ENCODE data around the gene NUDT4. TPM values are rescaled to one million over a fixed set of nuclear protein-coding genes. Genes with fewer than 3 reads are reported as not detected.
"Not testable (repeated sequence)": the region's sequence is repeated elsewhere in the genome, so short reads cannot be mapped to it uniquely, and the experiment has no call there.

The NUDT4 gene
- total RNA-seq, 5 donors from 2014 or later (not counting 1 experiment from before 2014, with no cell fraction given): 40.7 to 85.2 (median 46.0) TPM

DNA sequence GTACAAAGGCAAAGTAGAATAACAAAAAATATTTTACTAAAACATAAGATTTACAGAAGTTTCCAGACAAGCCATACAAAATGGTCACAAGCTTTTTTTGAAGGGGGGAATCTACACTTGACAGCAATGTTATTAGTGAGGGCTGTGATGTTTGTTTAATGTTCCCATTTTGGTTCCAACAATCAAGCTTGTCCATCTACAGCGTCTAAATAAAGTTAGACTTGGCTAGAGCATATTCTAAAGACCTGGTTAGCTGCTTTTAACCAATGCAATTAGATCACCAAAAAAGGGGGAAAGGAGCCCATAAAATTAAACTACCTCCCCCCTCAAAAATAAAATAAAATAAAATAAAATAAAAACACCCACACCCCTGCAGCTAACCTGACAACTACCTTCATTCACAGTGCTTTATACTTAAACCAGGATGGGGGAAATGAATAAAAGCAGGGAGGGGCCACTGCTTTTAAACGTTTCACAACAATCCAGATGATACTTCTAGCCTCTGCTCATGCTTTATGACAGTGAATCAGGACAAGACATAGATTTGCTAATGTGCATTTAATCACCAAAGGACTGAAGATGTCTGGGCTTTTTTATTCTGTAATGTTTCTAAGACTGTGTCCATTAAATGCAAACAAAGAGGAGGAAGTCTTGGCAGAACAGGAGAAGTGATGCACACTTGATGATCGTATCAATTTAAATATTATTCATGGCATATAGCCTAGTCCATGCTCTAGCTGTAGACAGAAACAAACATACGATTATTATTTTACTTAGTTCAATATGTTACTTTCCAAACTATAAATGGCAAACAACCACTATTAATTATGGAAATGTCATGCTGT, 31.8 kb downstream of the NUDT4 start:
- POLR2A ChIA-PET: interaction anchor here in 1 of 2 donors (0.6 to 1.1 kb wide), 2 partner anchors 23 to 29 kb away, joined by 3 read pairs; no protein-coding TSS in a partner anchor
- no CpG with 5 or more reads among the region's 4 CpGs for WGBS (ENCODE audit: insufficient coverage)
- H3K36me3 Mint-ChIP-seq: peaks cover 41% of the 10 kb centered on the region
- H3K9me3 Mint-ChIP-seq; H3K27me3 Mint-ChIP-seq; H3K4me3 ChIP-seq (ENCODE audit: control insufficient read depth in 1 of 2, extremely low read depth in 1 of 2, low read length in 1 of 2); H3K9me3 ChIP-seq; H3K27ac ChIP-seq (ENCODE audit: low read length); DNase-seq; H3K4me3 Mint-ChIP-seq; ATAC-seq (replicated peaks in 1 of 4); H3K27me3 ChIP-seq (replicated peaks in 1 of 2; ENCODE audit: control insufficient read depth in 2 of 2, extremely low read depth in 1 of 2, insufficient read depth in 2 of 2, low read length in 1 of 2): not testable (repeated sequence)
- peaks cover 8 to 27% of the 10 kb centered on the region in 2 experiments for H3K4me1 ChIP-seq (ENCODE audit: control insufficient read depth in 1 of 2, extremely low read depth in 1 of 2, insufficient read depth in 2 of 2, low read length in 2 of 2)
- CTCF ChIA-PET: interaction anchor here in 1 of 2 donors (0.9 to 1.0 kb wide), 3 partner anchors 10 to 677 kb away, joined by 3 read pairs; no protein-coding TSS in a partner anchor
- peak overlapping the region; percentile 41 to 74 for H3K27ac Mint-ChIP-seq
- H3K36me3 ChIP-seq (ENCODE audit: control insufficient read depth in 2 of 2, extremely low read depth in 1 of 2, insufficient read depth in 1 of 2, low read length in 1 of 2): peaks cover 9 to 33% of the 10 kb centered on the region in 2 donors
- peaks cover 43 to 55% (median 44%) of the 10 kb centered on the region in 3 donors for H3K4me1 Mint-ChIP-seq

DNA sequence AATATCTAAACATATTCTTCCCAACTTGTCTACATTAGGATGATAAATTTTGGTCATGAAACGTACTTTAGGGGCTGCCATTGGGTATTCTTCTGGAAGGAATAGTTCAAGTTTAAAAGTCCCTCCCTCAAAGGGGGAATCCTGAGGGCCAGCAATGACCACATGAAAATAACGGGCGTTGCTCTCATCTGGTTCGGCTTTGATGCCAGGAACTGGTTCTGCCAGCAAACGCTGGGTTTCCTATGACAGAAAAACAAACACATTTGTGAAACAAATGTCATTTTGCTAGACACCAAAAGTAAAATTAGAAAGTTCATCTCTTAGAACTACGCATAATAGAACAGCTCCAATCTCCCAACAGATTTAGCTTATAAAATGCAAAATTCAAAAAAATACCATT, 33.3 kb downstream of the NUDT4 start:
- 40% methylated on average over 3 of the region's 6 CpGs for WGBS (ENCODE audit: insufficient coverage)
- not testable (repeated sequence) for H3K27me3 ChIP-seq (replicated peaks in 1 of 2; ENCODE audit: control insufficient read depth in 2 of 2, extremely low read depth in 1 of 2, insufficient read depth in 2 of 2, low read length in 1 of 2); DNase-seq; H3K27me3 Mint-ChIP-seq; H3K9me3 ChIP-seq; H3K4me3 Mint-ChIP-seq; H3K4me3 ChIP-seq (ENCODE audit: control insufficient read depth in 1 of 2, extremely low read depth in 1 of 2, low read length in 1 of 2); ATAC-seq (replicated peaks in 1 of 4); H3K9me3 Mint-ChIP-seq; H3K27ac ChIP-seq (ENCODE audit: low read length)
- Mint-ChIP-seq H3K27ac (peak overlapping the region; percentile 66 to 82), H3K36me3 (peaks cover 34% of the 10 kb centered on the region), H3K4me1 (peaks cover 57 to 69% (median 58%) of the 10 kb centered on the region in 3 donors)
- Histone ChIP-seq H3K36me3 (ENCODE audit: control insufficient read depth in 2 of 2, extremely low read depth in 1 of 2, insufficient read depth in 1 of 2, low read length in 1 of 2) (peaks cover 9 to 27% of the 10 kb centered on the region in 2 donors), H3K4me1 (ENCODE audit: control insufficient read depth in 1 of 2, extremely low read depth in 1 of 2, insufficient read depth in 2 of 2, low read length in 2 of 2) (peaks cover 21 to 31% of the 10 kb centered on the region in 2 experiments)
- POLR2A ChIA-PET: interaction anchor here in 1 of 2 donors (0.5 to 1.1 kb wide), 3 partner anchors 10 to 448 kb away, joined by 3 to 5 read pairs (median 4); no protein-coding TSS in a partner anchor
- CTCF ChIA-PET: interaction anchor here (0.7 to 1.8 kb wide), 5 partner anchors 8 to 14 kb away, joined by 3 to 13 read pairs (median 5); no protein-coding TSS in a partner anchor

DNA sequence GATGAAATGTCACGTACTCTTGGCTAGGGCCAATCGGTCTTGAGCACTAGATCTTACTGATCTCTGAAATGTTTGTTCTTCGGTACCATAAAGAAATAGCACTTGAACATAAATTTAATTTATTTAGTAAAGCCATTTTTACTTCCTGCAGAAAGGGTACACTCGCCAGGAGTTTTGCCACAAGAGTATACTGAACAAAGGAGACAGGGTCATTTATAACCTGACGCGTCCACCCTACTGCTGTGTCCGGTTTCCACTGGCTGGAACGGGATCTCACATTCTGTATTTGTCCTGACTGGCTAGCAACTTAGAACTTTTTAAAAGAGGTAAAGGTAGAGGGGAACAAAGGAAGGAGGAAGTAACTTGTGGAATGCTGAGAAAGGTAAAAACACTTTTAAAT, 34.7 kb downstream of the NUDT4 start:
- Histone ChIP-seq H3K36me3 (ENCODE audit: control insufficient read depth in 2 of 2, extremely low read depth in 1 of 2, insufficient read depth in 1 of 2, low read length in 1 of 2) (peaks cover 4 to 18% of the 10 kb centered on the region in 2 donors), H3K4me1 (ENCODE audit: control insufficient read depth in 1 of 2, extremely low read depth in 1 of 2, insufficient read depth in 2 of 2, low read length in 2 of 2) (peaks cover 30 to 38% of the 10 kb centered on the region in 2 experiments)
- H3K36me3 Mint-ChIP-seq: peaks cover 27% of the 10 kb centered on the region
- ATAC-seq (replicated peaks in 1 of 4); H3K27me3 Mint-ChIP-seq; H3K4me3 ChIP-seq (ENCODE audit: control insufficient read depth in 1 of 2, extremely low read depth in 1 of 2, low read length in 1 of 2); DNase-seq; H3K9me3 ChIP-seq; H3K27me3 ChIP-seq (replicated peaks in 1 of 2; ENCODE audit: control insufficient read depth in 2 of 2, extremely low read depth in 1 of 2, insufficient read depth in 2 of 2, low read length in 1 of 2); POLR2A ChIA-PET; H3K9me3 Mint-ChIP-seq; H3K27ac ChIP-seq (ENCODE audit: low read length): not testable (repeated sequence)
- CTCF ChIA-PET: interaction anchor here (0.6 to 0.8 kb wide), 3 partner anchors 15 to 429 kb away, joined by 3 read pairs; no protein-coding TSS in a partner anchor
- H3K4me1 Mint-ChIP-seq: peaks cover 71 to 83% (median 72%) of the 10 kb centered on the region in 3 donors
- 100% methylated on average over 1 of the region's 8 CpGs for WGBS (ENCODE audit: insufficient coverage)
- peak overlapping the region; percentile 66 to 68 for H3K27ac Mint-ChIP-seq
- peak overlapping the region in 1 of 3 donors; percentile 35 for H3K4me3 Mint-ChIP-seq

DNA sequence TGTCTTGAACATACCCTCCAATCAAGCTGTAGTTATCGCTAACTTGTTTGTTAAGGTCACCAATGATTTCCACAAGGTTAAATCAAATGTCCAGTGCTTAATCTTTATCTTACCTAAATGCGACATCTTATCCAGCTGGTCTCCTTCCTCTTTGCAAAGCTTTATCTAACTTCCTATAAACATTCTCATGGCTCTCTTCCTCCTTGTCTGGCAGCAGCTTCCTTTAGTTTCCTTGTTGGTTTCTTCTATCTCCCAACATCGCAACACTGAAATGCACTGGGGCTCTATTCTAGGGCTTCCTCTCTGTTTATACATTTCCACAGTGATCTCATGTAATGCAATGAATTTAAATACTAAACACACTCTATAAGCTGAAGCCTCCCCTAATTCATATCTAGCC, 35.3 kb downstream of the NUDT4 start:
- Mint-ChIP-seq H3K27me3 (no peaks in the 10 kb centered on the region), H3K4me3 (peak overlapping the region in 1 of 3 donors; percentile 11), H3K9me3 (no peaks in the 10 kb centered on the region), H3K4me1 (peaks cover 74 to 84% (median 76%) of the 10 kb centered on the region in 3 donors), H3K36me3 (peaks cover 21% of the 10 kb centered on the region), H3K27ac (peak overlapping the region; percentile 67 to 73)
- CTCF ChIA-PET: interaction anchor here (0.6 to 0.8 kb wide), 3 partner anchors 16 to 430 kb away, joined by 3 read pairs; no protein-coding TSS in a partner anchor
- Histone ChIP-seq H3K27me3 (replicated peaks in 1 of 2; ENCODE audit: control insufficient read depth in 2 of 2, extremely low read depth in 1 of 2, insufficient read depth in 2 of 2, low read length in 1 of 2) (no peaks in the 10 kb centered on the region), H3K4me1 (ENCODE audit: control insufficient read depth in 1 of 2, extremely low read depth in 1 of 2, insufficient read depth in 2 of 2, low read length in 2 of 2) (peaks cover 30 to 38% of the 10 kb centered on the region in 2 experiments), H3K4me3 (ENCODE audit: control insufficient read depth in 1 of 2, extremely low read depth in 1 of 2, low read length in 1 of 2) (no peak overlapping the region), H3K9me3 (no peaks in the 10 kb centered on the region), H3K27ac (ENCODE audit: low read length) (no peak overlapping the region), H3K36me3 (ENCODE audit: control insufficient read depth in 2 of 2, extremely low read depth in 1 of 2, insufficient read depth in 1 of 2, low read length in 1 of 2) (peaks cover 0 to 14% of the 10 kb centered on the region in 2 donors)
- ATAC-seq (replicated peaks in 1 of 4) (no peak), DNase-seq (no peak)
- POLR2A ChIA-PET: no interaction called here
- 100% methylated on average over 3 of the region's 3 CpGs for whole genome bisulfite sequencing (ENCODE audit: insufficient coverage)

DNA sequence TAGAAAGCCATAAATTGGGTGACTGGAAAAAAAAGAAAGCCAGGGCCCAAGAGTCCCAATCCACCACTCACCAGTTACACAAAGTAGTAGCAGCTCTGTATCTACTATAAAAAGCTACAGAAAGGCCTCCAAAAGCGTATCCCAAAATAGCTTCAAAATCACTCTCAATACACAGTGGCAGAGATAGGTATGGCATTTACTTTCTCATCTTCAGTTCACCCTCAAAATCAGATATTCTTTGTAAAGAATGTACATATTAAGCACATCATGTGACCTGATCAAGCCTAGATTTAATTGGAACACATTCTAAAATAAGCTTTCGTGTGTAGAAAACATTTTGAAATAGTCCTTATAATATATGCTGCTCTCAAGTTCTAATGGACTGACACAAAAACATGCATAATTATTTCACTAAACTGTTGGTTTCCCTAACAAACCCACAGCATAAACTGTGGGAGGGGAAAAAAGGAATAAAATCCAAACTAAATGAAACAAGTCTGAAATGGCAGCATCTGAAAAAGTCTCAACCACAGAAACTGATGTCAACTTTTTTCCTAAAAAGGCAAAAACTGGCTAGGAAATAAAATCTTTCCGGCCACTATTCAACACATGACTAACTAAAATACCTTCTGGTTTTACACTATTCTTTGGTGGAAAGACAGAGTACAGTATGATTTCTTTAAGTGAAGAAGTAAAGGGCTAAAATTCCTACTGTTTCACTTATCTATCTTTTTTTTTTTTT, 38.2 kb downstream of the NUDT4 start:
- peak overlapping the region; percentile 18 to 28 (median 22) for H3K4me3 Mint-ChIP-seq
- no peaks in the 10 kb centered on the region for H3K9me3 Mint-ChIP-seq
- Histone ChIP-seq H3K27ac (ENCODE audit: low read length) (peak overlapping the region; percentile 39), H3K36me3 (ENCODE audit: control insufficient read depth in 2 of 2, extremely low read depth in 1 of 2, insufficient read depth in 1 of 2, low read length in 1 of 2) (no peaks in the 10 kb centered on the region), H3K9me3 (no peaks in the 10 kb centered on the region), H3K27me3 (replicated peaks in 1 of 2; ENCODE audit: control insufficient read depth in 2 of 2, extremely low read depth in 1 of 2, insufficient read depth in 2 of 2, low read length in 1 of 2) (no peaks in the 10 kb centered on the region), H3K4me3 (ENCODE audit: control insufficient read depth in 1 of 2, extremely low read depth in 1 of 2, low read length in 1 of 2) (no peak overlapping the region), H3K4me1 (ENCODE audit: control insufficient read depth in 1 of 2, extremely low read depth in 1 of 2, insufficient read depth in 2 of 2, low read length in 2 of 2) (peaks cover 31 to 42% of the 10 kb centered on the region in 2 experiments)
- DNase-seq (no peak), ATAC-seq (replicated peaks in 1 of 4) (no peak)
- ChIA-PET CTCF (interaction anchor here (0.6 to 2.5 kb wide), 8 partner anchors 10 to 1295 kb away, joined by 3 to 9 read pairs (median 5); partner anchors contain the start of gene MRPL42 (in 1 of the 2)), POLR2A (interaction anchor here in 1 of 2 donors (0.6 kb wide), 1 partner anchor 62 kb away, joined by 3 read pairs; no protein-coding TSS in a partner anchor)
- no CpG with 5 or more reads among the region's 3 CpGs for WGBS (ENCODE audit: insufficient coverage)
- H3K4me1 Mint-ChIP-seq: peaks cover 83 to 87% (median 85%) of the 10 kb centered on the region in 3 donors
- H3K27ac Mint-ChIP-seq: peak overlapping the region; percentile 40 to 79
- H3K27me3 Mint-ChIP-seq: no peaks in the 10 kb centered on the region
- H3K36me3 Mint-ChIP-seq: peaks cover 4% of the 10 kb centered on the region
